Suprapubic skin (tissue), 4 donors: Measurements from ENCODE around the gene CAPS. TPM values are rescaled to one million over a fixed set of nuclear protein-coding genes. Genes with fewer than 3 reads are reported as not detected.

ENCODE experiments used
- DNase-seq, 2 donors: peaks; one replicate each; pipeline ENCODE4 v3.0.0-alpha.2; 2019; ENCODE audit warnings: low spot score in 2 of 2
- H3K27ac ChIP-seq: fragments of 200-600 bp; sonication (generic); one replicate; pipeline ENCODE4 v1.5.1; 2019
- H3K27me3 ChIP-seq: fragments of 200-600 bp; sonication (generic); one replicate; pipeline ENCODE4 v1.5.1; 2019
- H3K36me3 ChIP-seq: fragments of 200-600 bp; sonication (generic); one replicate; pipeline ENCODE4 v1.5.1; 2019
- H3K4me1 ChIP-seq: fragments of 200-600 bp; sonication (generic); one replicate; pipeline ENCODE4 v1.5.1; 2019
- H3K4me3 ChIP-seq: fragments of 200-600 bp; sonication (generic); one replicate; pipeline ENCODE4 v1.5.1; 2019; ENCODE audit warnings: mild to moderate bottlenecking
- H3K9me3 ChIP-seq: fragments of 200-600 bp; sonication (generic); one replicate; pipeline ENCODE4 v1.5.1; 2019
- CTCF ChIP-seq, 2 donors: fragments of 200-600 bp in 1 of 2; fragments of 450-650 bp in 1 of 2; sonication (generic) in 1 of 2; IDR thresholded peaks; one replicate each; pipeline ENCODE4 v1.5.1; 2016 to 2019; ENCODE audit warnings: antibody characterized with exemption in 2 of 2, mild to moderate bottlenecking in 1 of 2, moderate library complexity in 1 of 2
- EP300 ChIP-seq: sonication (generic); formaldehyde crosslinking; IDR thresholded peaks from one replicate; pipeline ENCODE4 v1.6.1; 2017; ENCODE audit warnings: antibody characterized with exemption
- POLR2A ChIP-seq, 2 donors: fragments of 450-650 bp; IDR thresholded peaks; one replicate each; pipeline ENCODE4 v1.6.1; 2017; ENCODE audit warnings: antibody characterized with exemption in 2 of 2, mild to moderate bottlenecking in 2 of 2, moderate library complexity in 2 of 2
- POLR2AphosphoS5 ChIP-seq, 3 donors: sonication (generic); formaldehyde crosslinking; IDR thresholded peaks; one replicate each; pipeline ENCODE4 v1.6.1; 2017; ENCODE audit warnings: antibody characterized with exemption in 3 of 3
- WGBS: methylation state at CpG from one replicate; pipeline ENCODE4 v1.1.5; 2018; 5-methylcytosine and 5-hydroxymethylcytosine counted together
- total RNA-seq, 4 donors: library from RNA; depleted of rRNA; stranded (reverse); fragments of >200 nt; gene quantifications; one replicate each; pipeline ENCODE4 v1.1.0, GENCODE V29; 2016

The CAPS gene
- total RNA-seq, 4 donors from 2014 or later, result 7.2 to 36.5 (median 10.0) TPM

- TF ChIP-seq POLR2AphosphoS5 (IDR thresholded peaks at IDR 0.05) (no peak), EP300 (no peak), POLR2A (IDR thresholded peaks at IDR 0.05) (no peak), CTCF (IDR thresholded peaks at IDR 0.05) (no peak)
- Histone ChIP-seq H3K27me3 (no peaks in the 10 kb centered on the region), H3K4me3 (no peak overlapping the region), H3K36me3 (peaks cover 10% of the 10 kb centered on the region), H3K9me3 (no peaks in the 10 kb centered on the region), H3K27ac (no peak overlapping the region), H3K4me1 (peaks cover 68% of the 10 kb centered on the region)
- 62% methylated on average over 3 of the region's 3 CpGs for WGBS
- DNase-seq, result no peak
Measured at GRCh38 chr19:5950741-5951140, 36.7 kb downstream of the CAPS start.

GRCh38 chr19:5951338-5951861 lies 37.3 kb downstream of the CAPS start:
- peaks cover 68% of the 10 kb centered on the region for H3K4me1 ChIP-seq
- H3K27ac ChIP-seq, result peak overlapping the region; percentile 18
- no peaks in the 10 kb centered on the region for H3K27me3 ChIP-seq
- DNase-seq, result no peak
- H3K4me3 ChIP-seq, result no peak overlapping the region
- no peaks in the 10 kb centered on the region for H3K9me3 ChIP-seq
- TF ChIP-seq EP300 (no peak), POLR2A (IDR thresholded peaks at IDR 0.05) (no peak), POLR2AphosphoS5 (IDR thresholded peaks at IDR 0.05) (no peak), CTCF (IDR thresholded peaks at IDR 0.05) (no peak)
- H3K36me3 ChIP-seq, result peaks cover 5% of the 10 kb centered on the region
- 43% methylated on average over 15 of the region's 19 CpGs for WGBS

- peaks cover 65% of the 10 kb centered on the region for H3K4me1 ChIP-seq
- peak overlapping the region; percentile 16 for H3K27ac ChIP-seq
- no peaks in the 10 kb centered on the region for H3K9me3 ChIP-seq
- H3K36me3 ChIP-seq, result peaks cover 5% of the 10 kb centered on the region
- DNase-seq, result no peak
- TF ChIP-seq EP300 (no peak), POLR2A (IDR thresholded peaks at IDR 0.05) (no peak), CTCF (IDR thresholded peaks at IDR 0.05) (no peak), POLR2AphosphoS5 (IDR thresholded peaks at IDR 0.05) (no peak)
- H3K4me3 ChIP-seq, result no peak overlapping the region
- WGBS, result 70% methylated on average over 18 of the region's 18 CpGs
- H3K27me3 ChIP-seq, result no peaks in the 10 kb centered on the region
Measured at GRCh38 chr19:5952193-5953029, 38.4 kb downstream of the CAPS start.

- no peaks in the 10 kb centered on the region for H3K27me3 ChIP-seq
- no peak overlapping the region for H3K4me3 ChIP-seq
- peaks cover 59% of the 10 kb centered on the region for H3K4me1 ChIP-seq
- 76% methylated on average over 5 of the region's 5 CpGs for WGBS
- TF ChIP-seq EP300 (no peak), POLR2A (IDR thresholded peaks at IDR 0.05) (no peak), POLR2AphosphoS5 (IDR thresholded peaks at IDR 0.05) (no peak), CTCF (IDR thresholded peaks at IDR 0.05) (no peak)
- peaks cover 11% of the 10 kb centered on the region for H3K36me3 ChIP-seq
- no peak for DNase-seq
- no peak overlapping the region for H3K27ac ChIP-seq
- no peaks in the 10 kb centered on the region for H3K9me3 ChIP-seq
Measured at GRCh38 chr19:5953030-5953589, 39.1 kb downstream of the CAPS start.

GRCh38 chr19:5953680-5954213 lies 39.7 kb downstream of the CAPS start:
- Histone ChIP-seq H3K27me3 (no peaks in the 10 kb centered on the region), H3K27ac (peak overlapping the region; percentile 26), H3K36me3 (peaks cover 15% of the 10 kb centered on the region), H3K4me1 (peaks cover 58% of the 10 kb centered on the region), H3K9me3 (no peaks in the 10 kb centered on the region), H3K4me3 (no peak overlapping the region)
- DNase-seq, result no peak
- TF ChIP-seq POLR2A (IDR thresholded peaks at IDR 0.05) (no peak), EP300 (no peak), POLR2AphosphoS5 (IDR thresholded peaks at IDR 0.05) (no peak), CTCF (IDR thresholded peaks at IDR 0.05) (no peak)
- WGBS, result 45% methylated on average over 17 of the region's 17 CpGs
